K562 (cell line): ENCODE measurements around the gene ADRM1. TPM values are rescaled to one million over a fixed set of nuclear protein-coding genes. Genes with fewer than 3 reads are reported as not detected.

Source experiments
- ATAC-seq: fragments of 200-7000 bp; cut with Tn5 transposase; 3 replicates; pipeline ENCODE4 v1.9.1; 2020; ENCODE audit warnings: moderate library complexity
- BruUV-seq: library from RNA; stranded (reverse); fragments of 400-500 nt; replicated peaks from 2 replicates; lab custom pipeline; 2021; lab: Mats Ljungman, UMichigan
- CTCF ChIA-PET: fragments of 300-600 bp; formaldehyde crosslinking; extraction: SDS; loops from one replicate; lab custom pipeline; 2021; ENCODE audit warnings: low intra/inter-chr PET ratio; lab: Yijun Ruan, JAX
- POLR2A ChIA-PET: fragments of 300-600, 350-650 bp; sonication (Branson Sonifier 250); formaldehyde crosslinking; extraction: SDS; loops from one replicate; lab custom pipeline; 2021; ENCODE audit warnings: antibody characterized with exemption, inconsistent platforms; lab: Yijun Ruan, JAX
- DNase-seq, 4 experiments: peaks; one replicate each; pipeline versions ENCODE4 v3.0.0 to v3.0.0-alpha.2; 2011 to 2018; ENCODE audit warnings: low spot score in 3 of 4, mixed read lengths in 3 of 4; ENCODE audit errors: extremely low read depth in 1 of 4
- FAIRE-seq: peaks from 2 replicates; lab custom pipeline; 2011; peaks lifted over from hg19 to GRCh38; lab: Jason Lieb, UNC
- H2AFZ ChIP-seq: 2 replicates; pipeline ENCODE4 v1.6.0; 2011; ENCODE audit warnings: low read depth, low read length, control low read depth, inconsistent platforms
- H3K27ac ChIP-seq: fragments of 200-600 bp; 3 replicates; pipeline ENCODE4 v1.8.0; 2011; ENCODE audit warnings: low read depth, mild to moderate bottlenecking, control low read depth, inconsistent platforms, low read length, moderate library complexity, mixed read lengths; ENCODE audit errors: extremely low read depth
- H3K27me3 ChIP-seq, 2 experiments: fragments of 300-600 bp in 1 of 2; 2 replicates in 1 of 2; 3 replicates in 1 of 2; pipeline versions ENCODE4 v1.6.0 to v1.8.0; 2011; ENCODE audit warnings: inconsistent platforms in 2 of 2, low read length in 2 of 2, mild to moderate bottlenecking in 1 of 2, mixed read lengths in 1 of 2, moderate library complexity in 1 of 2; ENCODE audit not compliant: control insufficient read depth in 2 of 2, insufficient read depth in 2 of 2
- H3K36me3 ChIP-seq: fragments of 300-600 bp; 3 replicates; pipeline ENCODE4 v1.8.0; 2011; ENCODE audit warnings: mild to moderate bottlenecking, low read length, inconsistent platforms; ENCODE audit not compliant: control insufficient read depth, insufficient read depth
- H3K4me1 ChIP-seq, 2 experiments: fragments of 200-600 bp in 1 of 2; replicated peaks in 1 of 2; 2 replicates in 1 of 2; 3 replicates in 1 of 2; pipeline versions ENCODE4 v1.5.1 to v1.8.0; 2011; ENCODE audit warnings: inconsistent platforms in 2 of 2, low read length in 2 of 2, mild to moderate bottlenecking in 1 of 2, mixed read lengths in 1 of 2, moderate library complexity in 1 of 2; ENCODE audit not compliant: control insufficient read depth in 2 of 2, insufficient read depth in 2 of 2
- H3K4me2 ChIP-seq: 2 replicates; pipeline ENCODE4 v1.6.1; 2011; ENCODE audit warnings: low read length, control low read depth, inconsistent platforms, mixed read lengths; ENCODE audit not compliant: insufficient read depth
- H3K4me3 ChIP-seq: fragments of 200-600 bp; sonication (generic), shearing (Covaris generic); 2 replicates; pipeline ENCODE4 v1.5.1; 2016; ENCODE audit warnings: control low read depth, inconsistent platforms
- H3K79me2 ChIP-seq: fragments of 200-600 bp; 3 replicates; pipeline ENCODE4 v1.8.0; 2011; ENCODE audit warnings: low read length, inconsistent platforms; ENCODE audit not compliant: control insufficient read depth, insufficient read depth
- H3K9ac ChIP-seq, 2 experiments: 2 replicates each; pipeline versions ENCODE4 v1.6.0 to v1.6.1; 2011; ENCODE audit warnings: low read depth in 2 of 2, low read length in 2 of 2, control low read depth in 1 of 2, inconsistent platforms in 1 of 2, mild to moderate bottlenecking in 1 of 2, mixed read lengths in 1 of 2; ENCODE audit not compliant: insufficient read depth in 1 of 2
- H3K9me1 ChIP-seq: one replicate; pipeline ENCODE4 v1.6.0; 2011; ENCODE audit warnings: inconsistent platforms, mild to moderate bottlenecking, low read length, moderate library complexity; ENCODE audit not compliant: control insufficient read depth, insufficient read depth
- H3K9me3 ChIP-seq: replicated peaks from 2 replicates; pipeline ENCODE4 v1.5.1; 2011; ENCODE audit warnings: low read depth, low read length, inconsistent platforms; ENCODE audit not compliant: control insufficient read depth, insufficient read depth
- H4K20me1 ChIP-seq: replicated peaks from 2 replicates; pipeline ENCODE4 v1.6.1; 2011; ENCODE audit warnings: low read length, inconsistent platforms, mixed read lengths; ENCODE audit not compliant: control insufficient read depth, insufficient read depth
- BRCA1 ChIP-seq, 2 experiments: fragments of 450-650 bp in 1 of 2; sonication (generic) in 1 of 2; formaldehyde crosslinking in 1 of 2; IDR thresholded peaks; 2 replicates each; pipeline versions ENCODE4 v1.5.0 to v1.6.1; 2017 to 2020; ENCODE audit warnings: mild to moderate bottlenecking in 1 of 2, missing genetic modification reagents in 1 of 2
- CREB3 ChIP-seq: fragments of 450-650 bp; conservative IDR thresholded peaks from 2 replicates; pipeline ENCODE4 v1.6.1; 2016; ENCODE audit warnings: missing genetic modification characterization, low read depth, mild to moderate bottlenecking, missing compliant biosample characterization, moderate library complexity
- HNRNPK ChIP-seq: fragments of 200-400 bp; formaldehyde crosslinking; IDR thresholded peaks from one replicate; pipeline ENCODE4 v1.6.1; 2018; ENCODE audit warnings: mild to moderate bottlenecking, low read depth, low read length; ENCODE audit not compliant: poor library complexity, severe bottlenecking
- JUND ChIP-seq, 2 experiments: IDR thresholded peaks; 2 replicates in 1 of 2; 3 replicates in 1 of 2; pipeline ENCODE4 v1.6.1; 2011; ENCODE audit warnings: borderline replicate concordance in 2 of 2, low read depth in 2 of 2, low read length in 2 of 2, improper control_type of control experiment in 1 of 2, missing biosample characterization in 1 of 2, missing genetic modification characterization in 1 of 2, missing genetic modification reagents in 1 of 2
- LARP7 ChIP-seq: fragments of 450-650 bp; IDR thresholded peaks from 2 replicates; pipeline ENCODE4 v1.6.1; 2016
- MCM7 ChIP-seq, 2 experiments: fragments of 450-650 bp; IDR thresholded peaks; 2 replicates each; pipeline ENCODE4 v1.6.1; 2016 to 2018
- NRF1 ChIP-seq, 2 experiments: fragments of 450-650 bp; IDR thresholded peaks in 1 of 2; conservative IDR thresholded peaks in 1 of 2; 2 replicates each; pipeline ENCODE4 v1.6.1; 2014; ENCODE audit warnings: mild to moderate bottlenecking in 2 of 2
- ZNF316 ChIP-seq: fragments of 450-650 bp; IDR thresholded peaks from 2 replicates; pipeline ENCODE4 v1.6.1; 2016
- ZNF407 ChIP-seq: fragments of 450-650 bp; IDR thresholded peaks from 2 replicates; pipeline ENCODE4 v1.6.1; 2016; ENCODE audit warnings: low read depth
- ZSCAN29 ChIP-seq: fragments of 450-650 bp; IDR thresholded peaks from 2 replicates; pipeline ENCODE4 v1.6.1; 2017
- WGBS: fragments of 100-300 bp; shearing (Covaris generic); methylation state at CpG from one replicate; pipeline ENCODE4 v1.1.6; 2016; ENCODE audit warnings: low coverage, mixed read lengths; ENCODE audit not compliant: insufficient coverage; ENCODE audit errors: missing lambda C conversion rate; 5-methylcytosine and 5-hydroxymethylcytosine counted together
- in situ Hi-C: fragments of 300-500 bp; cut with MboI; formaldehyde crosslinking; loops from 4 replicates; pipeline ENCODE4 v1.15.0; 2018; ENCODE audit warnings: inconsistent platforms, mixed read lengths
- intact Hi-C: fragments of 100-400 bp; cut with micrococcal nuclease; formaldehyde crosslinking; loops from 2 replicates; pipeline ENCODE4 v1.14.2; 2022
- polyA plus RNA-seq, 8 experiments: library from polyadenylated mRNA; depleted of rRNA in 4 of 8; stranded (reverse) in 5 of 8; unstranded in 3 of 8; fragments of >200 nt; fragmentation: Nextera tagmentation in 2 of 8; fragmentation: Illumina TruSeq in 1 of 8; extraction: Ambion mirVana in 2 of 8; extraction: Trizol in 1 of 8; gene quantifications; 2 replicates each; pipeline versions ENCODE4 v1.2.1 to v1.2.3, GENCODE V29; 2011 to 2014; ENCODE audit warnings: inconsistent platforms in 1 of 8, missing spikeins in 1 of 8
- total RNA-seq, 7 experiments: library from RNA; depleted of rRNA in 6 of 7; stranded (reverse); fragments of >200 nt in 6 of 7; fragmentation: Illumina TruSeq in 2 of 7; extraction: Trizol in 2 of 7; gene quantifications; 2 replicates each; pipeline versions ENCODE4 v1.2.1 to v1.2.3, GENCODE V29; 2011 to 2021; ENCODE audit warnings: low replicate concordance in 1 of 7

ADRM1 gene
- total and polyA plus RNA-seq, 9 of the 15 experiments (the other 6 are each of a cell fraction or from before 2014, with no cell fraction given), result 5.0 to 223 (median 67.4) TPM

GRCh38 chr20:62293946-62294345 lies 8.9 kb upstream of the ADRM1 start:
- peaks cover 0 to 17% of the 10 kb centered on the region in 2 experiments; a peak in 2 of 5 replicates for H3K4me1 ChIP-seq
- intact Hi-C loops, result no loop called here
- POLR2A ChIA-PET, result interaction anchor here (1.1 kb wide), 1 partner anchor 52 kb away, joined by 3 read pairs; no protein-coding TSS in a partner anchor
- 81% methylated on average over 9 of the region's 9 CpGs for WGBS
- CTCF ChIA-PET, result no interaction called here
- in situ Hi-C loops, result no loop called here
- ATAC-seq (no peak), FAIRE-seq (no peak), DNase-seq (no peak)
- TF ChIP-seq MCM7 (IDR thresholded peaks at IDR 0.05) (no peak), BRCA1 (IDR thresholded peaks at IDR 0.05) (no peak), BRCA1 (CRISPR knock-in tag; IDR thresholded peaks at IDR 0.05) (no peak), LARP7 (no peak), CREB3 (tag) (no peak), ZSCAN29 (no peak), ZNF316 (no peak), HNRNPK (no peak), ZNF407 (no peak), NRF1 (conservative IDR thresholded peaks at IDR 0.05 in 1 of 2, IDR thresholded peaks at IDR 0.05 in 1 of 2) (no peak), JUND (IDR thresholded peaks at IDR 0.05; ENCODE audit: borderline replicate concordance, low read depth, low read length) (no peak), JUND (tag; IDR thresholded peaks at IDR 0.05; ENCODE audit: borderline replicate concordance, low read depth, low read length) (no peak)
- H4K20me1 ChIP-seq, result no peaks in the 10 kb centered on the region
- H3K79me2 ChIP-seq, result no peaks in the 10 kb centered on the region
- H3K9ac ChIP-seq, result no peak overlapping the region
- no peaks in the 10 kb centered on the region for H3K27me3 ChIP-seq
- H3K4me2 ChIP-seq, result no peak overlapping the region
- no peaks in the 10 kb centered on the region for H3K9me1 ChIP-seq
- H2AFZ ChIP-seq, result no peak overlapping the region
- no peak overlapping the region for H3K4me3 ChIP-seq
- H3K9me3 ChIP-seq, result no peaks in the 10 kb centered on the region
- H3K36me3 ChIP-seq, result peaks cover 26% of the 10 kb centered on the region; the same call in 2 of the 3 replicates
- BruUV-seq, result no TSS peak
- H3K27ac ChIP-seq, result no peak overlapping the region
